Activated CD8-positive, alpha-beta memory T cell treated with anti-CD3 and anti-CD28 coated beads, Interleukin-2, amount 50 U/mL, for 1 hour (primary cell): ENCODE results near the gene SNPH.

ENCODE experiments used
- DNase-seq: peaks from one replicate; pipeline ENCODE4 v3.0.0-alpha.2; 2020; ENCODE audit errors: extremely low read depth

The SNPH gene

DNA sequence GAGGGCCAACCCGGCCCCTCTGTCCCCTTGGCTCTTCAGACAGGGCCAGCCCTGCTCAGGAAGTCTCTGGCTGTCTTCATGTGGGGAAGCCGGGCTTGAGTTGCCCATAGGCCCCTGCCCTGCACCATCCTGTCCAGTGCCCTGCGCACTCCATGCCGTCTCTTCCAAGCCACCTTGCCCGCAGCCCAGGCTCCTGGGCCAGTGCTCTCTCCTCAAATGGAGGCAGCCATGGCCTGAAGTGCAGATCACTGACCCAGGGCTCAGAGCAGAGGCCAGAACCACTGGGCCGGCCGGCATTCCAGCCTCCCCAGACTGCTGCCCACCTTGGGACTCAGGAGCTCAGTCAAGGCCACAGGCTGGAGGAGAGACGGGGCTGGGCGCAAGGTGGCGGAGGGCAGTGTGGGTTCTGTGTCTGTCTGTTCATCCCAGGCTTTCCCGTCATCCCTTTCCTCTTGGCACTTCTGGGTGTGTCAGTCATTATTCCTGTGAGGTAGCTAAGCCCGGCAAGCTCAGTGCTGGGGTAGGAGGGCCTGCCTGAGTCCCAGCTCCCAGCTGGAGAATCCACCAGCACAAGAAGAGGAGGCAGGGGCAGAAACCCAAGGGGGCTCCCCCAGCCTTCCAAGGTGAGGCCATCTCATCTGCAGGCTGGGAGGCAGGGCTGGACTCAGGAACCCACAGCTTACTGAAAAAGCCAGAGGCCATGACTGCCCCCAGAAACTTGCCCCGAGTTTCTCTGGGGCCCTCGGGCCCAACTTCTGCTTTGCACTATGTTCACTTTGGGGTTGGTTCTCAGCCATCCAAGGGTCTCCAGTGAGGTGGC, 40.4 kb downstream of the SNPH start:
- DNase-seq, result no peak

DNA sequence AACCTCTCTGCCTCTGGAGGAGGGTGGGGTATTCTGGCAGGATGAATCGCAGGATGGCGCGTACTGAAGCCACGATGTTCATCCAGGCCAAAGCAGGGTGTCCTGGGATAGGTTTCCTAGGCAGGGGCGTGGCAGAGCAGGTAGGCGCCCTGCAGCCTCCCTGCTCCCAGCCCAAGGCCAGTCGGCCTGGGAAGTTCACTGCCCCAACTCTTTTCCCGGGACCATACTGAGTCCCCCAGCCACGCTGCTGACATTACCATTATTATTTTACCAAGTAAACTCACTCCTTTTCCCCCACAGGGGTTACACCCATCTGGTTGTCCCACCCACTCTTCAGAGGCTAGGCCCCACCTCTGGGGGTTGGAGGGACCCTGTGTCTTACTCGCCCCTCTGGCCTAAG, 41.1 kb downstream of the SNPH start:
- DNase-seq, result no peak

DNA sequence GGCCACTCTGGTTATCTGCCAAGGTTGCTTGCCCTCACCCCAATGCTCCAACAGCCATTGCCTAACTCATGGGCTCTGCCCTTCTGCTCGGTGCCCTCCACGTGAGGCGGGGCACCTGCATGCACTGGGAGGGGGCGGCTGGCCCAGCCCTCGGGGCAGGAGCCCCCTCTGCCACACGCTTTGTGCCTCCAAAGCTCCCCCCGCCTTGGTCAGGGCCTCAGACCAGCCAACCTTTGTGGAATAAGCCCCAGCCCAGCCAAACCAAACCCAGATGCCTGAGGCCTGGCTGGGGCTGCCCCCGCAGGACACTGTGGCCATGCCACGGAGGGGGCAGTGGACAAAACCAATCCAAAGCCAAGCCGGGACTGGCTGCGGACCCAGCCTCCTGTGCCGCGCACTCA, 41.5 kb downstream of the SNPH start:
- no peak for DNase-seq

DNA sequence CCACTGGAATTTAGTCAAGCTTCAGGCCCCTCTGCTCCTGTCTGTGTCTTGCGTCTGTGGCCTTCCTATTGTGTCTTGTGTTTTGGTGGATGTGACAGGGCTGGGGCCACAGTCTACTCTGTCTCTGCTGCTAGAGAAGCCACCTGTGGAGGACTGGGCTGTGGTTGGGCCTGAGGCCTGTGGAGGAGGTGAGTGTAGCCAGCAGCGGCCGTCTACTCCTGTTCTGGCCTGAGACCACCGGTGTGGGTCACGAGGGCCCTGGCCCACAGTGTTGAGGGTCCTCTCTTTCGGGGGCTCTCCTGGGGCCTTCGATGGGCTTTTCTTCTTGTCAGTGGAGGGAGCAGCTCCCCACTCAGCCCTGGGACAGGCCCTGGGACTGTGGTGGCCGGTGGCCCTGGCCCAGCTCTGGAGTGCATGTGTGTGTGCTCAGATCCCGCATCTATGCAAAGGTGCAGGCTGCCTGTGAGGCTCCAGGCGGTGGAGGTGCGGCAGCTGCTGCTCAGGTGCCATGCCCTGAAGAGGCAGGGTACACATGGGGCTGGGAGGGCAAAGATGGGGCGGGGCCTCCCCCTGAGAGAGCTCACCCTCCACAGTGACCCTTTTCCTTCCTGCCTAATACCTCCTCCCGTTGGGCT, 42.1 kb downstream of the SNPH start:
- no peak for DNase-seq

DNA sequence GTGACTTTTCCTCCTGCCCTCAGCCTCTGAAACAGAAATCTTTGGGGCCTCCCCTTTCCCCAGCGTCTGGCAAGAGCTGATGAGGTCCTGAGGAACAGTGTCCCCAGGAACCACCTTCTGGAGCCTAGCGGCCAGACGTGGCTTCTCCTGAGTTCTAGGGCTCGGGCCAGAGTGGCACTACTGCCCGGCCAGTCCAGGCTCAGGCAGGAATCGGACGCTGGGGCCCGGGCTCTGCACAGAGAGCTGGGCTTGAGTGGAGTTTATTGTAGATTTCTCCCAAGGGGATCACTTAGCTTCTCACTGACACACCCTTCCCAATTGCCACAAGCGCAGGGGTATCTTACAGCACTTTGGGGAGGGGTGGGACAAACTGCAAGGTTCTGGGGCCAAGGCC, 42.6 kb downstream of the SNPH start:
- no peak for DNase-seq

DNA sequence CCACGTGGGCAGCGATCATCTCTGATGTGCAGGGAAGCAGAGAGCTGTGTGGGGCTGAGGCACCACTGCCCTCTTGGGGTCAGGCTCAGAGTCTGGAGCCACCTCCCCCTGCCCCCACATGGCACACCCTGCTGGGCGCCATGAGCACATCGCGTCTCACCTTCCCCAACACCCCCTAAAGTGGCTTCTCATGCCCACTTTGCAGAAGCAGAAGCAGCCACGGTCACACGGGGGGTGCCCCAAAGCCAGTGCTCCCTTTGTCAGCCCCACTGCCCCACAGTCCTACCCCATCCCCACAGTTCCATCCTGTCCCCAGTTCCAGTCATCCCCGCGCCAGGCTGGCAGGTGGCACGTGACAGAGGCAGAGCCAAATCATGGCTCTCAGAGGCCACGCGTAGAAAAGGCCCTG, 43.3 kb downstream of the SNPH start:
- no peak for DNase-seq

DNA sequence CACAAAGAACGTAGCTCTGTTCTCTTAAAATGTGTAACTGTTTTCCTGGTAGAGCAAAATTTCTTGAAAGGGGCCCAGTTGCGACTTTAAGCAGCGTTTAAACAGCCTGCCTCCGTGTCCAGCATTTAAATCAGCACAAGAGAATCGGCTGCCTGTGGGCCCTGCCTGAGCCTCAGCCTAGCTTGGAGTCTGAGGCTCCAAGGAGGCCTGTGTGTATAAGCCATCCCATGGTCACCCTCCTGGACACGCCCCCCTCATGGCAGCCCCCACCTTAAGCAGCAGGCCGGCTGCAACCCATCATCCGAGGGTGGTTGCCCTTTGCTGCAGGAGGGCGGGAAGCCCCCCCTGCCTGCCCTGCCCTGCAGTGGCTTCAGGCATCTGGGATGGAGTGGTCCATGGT, 44.0 kb downstream of the SNPH start:
- no peak for DNase-seq

DNA sequence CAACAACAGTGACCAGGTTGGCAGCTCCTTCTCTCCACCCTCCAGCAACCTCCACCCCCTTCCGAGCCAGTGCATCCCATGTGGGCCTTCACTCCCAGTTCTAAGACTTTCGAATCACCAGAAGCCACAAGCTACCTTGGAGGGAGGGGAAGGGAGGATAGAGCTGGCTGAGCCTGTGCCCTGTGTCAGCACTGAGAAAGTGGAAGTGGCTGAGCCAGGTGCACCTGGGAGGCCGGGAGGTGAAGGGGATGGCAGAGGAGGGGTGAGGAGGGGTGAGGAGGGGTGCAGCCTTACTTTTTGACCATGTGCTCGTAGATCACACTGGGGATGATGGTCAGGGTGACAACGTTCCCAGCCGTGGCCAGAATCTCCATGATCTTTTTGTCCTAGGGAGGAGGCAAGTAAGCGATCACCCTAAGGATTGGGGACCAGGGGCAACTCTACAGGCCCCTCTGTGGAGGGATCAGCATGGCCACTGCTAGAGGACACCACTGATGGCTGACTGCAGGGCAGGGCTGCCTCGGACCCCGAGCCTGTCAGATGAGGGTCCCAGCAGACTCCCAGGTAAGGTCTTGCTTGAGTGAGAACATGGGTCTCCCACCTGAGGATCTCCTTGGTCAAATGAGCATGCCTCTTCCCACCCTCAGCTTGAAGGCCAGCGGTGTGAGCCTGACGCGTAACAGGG, 44.6 kb downstream of the SNPH start:
- no peak for DNase-seq

DNA sequence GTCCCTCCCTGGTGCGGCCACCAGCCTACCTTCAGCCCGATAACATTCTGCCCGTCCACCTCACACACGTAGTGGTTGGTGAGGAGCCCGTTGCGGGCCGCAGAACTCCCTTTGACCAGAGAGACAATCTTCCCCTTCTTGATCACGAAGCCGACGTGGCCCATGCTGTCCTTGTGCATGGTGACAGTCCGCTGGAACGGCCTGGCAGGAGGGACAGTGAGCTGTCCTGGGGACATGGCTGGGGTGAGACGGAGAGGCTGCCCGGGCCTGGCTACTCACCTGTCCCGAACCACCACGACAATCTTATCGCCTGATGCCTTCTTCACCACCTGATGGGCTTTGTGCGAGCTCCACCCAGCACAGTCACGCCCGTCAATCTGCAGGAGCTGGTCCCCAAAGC, 46.2 kb downstream of the SNPH start:
- DNase-seq, result no peak

DNA sequence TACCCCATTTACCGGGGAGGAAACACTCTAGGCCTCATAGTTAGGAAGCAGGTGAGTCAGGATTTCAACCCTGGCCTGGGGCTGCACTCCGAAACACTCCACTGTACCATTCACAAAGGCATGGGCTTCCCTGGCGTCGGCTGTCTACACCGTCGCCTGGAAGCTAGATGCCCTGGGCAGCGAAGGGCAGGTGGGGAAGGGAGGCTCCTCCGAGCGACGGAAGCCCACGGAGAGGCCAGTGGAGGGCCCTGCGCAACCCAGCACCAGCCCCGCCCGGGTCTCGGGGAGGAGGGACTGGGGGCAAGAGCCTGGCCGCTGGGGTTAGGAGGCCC, 46.8 kb downstream of the SNPH start:
- no peak for DNase-seq

DNA sequence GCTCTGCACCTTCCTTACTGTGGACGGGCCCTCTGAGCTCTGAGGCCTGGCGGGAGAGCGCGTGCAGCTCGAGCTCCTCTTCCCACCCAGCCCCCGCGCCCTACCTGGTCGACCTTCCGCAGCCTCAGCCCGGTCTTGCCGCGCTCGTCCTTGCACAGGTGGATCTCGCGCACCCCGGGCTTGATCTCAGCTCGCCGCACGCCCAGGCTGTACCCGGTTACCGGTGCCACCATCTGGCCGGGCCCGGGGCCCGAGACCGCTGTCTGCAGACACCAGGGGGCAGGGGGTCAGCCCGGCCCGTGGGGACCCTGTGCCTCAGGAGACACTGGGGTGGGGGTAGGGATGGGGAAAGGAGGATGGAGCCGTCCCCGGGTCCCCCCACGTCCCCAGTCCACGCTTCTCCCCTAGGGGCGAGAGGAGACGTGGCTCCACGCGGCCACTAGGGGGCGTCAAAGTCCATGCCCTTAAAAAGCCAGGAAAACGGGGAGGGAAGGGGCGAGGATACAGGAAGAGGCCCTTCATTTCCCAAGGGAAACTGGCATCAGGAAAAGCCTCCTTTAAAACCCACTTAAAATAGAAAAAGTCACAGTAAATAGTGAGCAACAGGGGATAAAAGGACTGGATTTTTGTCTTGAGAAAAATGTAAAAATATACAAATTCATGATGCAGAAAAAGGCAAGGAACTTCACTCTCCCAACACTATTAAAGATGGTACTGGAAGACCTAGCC, 47.3 kb downstream of the SNPH start:
- DNase-seq, result no peak

DNA sequence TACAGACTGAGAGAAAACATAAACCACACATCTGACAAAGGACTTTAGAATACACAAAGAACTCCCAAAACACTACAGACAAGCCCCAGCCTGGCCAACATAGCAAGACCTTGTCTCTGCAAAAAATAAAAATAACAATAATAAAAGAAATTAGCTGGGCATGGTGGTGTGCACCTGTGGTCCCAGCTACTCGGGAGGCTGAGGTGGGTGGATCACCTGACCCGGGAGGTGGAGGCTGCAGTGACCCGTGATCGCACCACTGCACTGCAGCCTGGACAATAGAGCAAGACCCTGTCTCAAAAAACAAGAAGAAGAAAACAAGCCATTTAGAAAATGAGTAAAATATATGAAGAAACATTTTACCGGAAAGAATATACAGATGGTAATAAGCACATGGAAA, 49.7 kb downstream of the SNPH start:
- no peak for DNase-seq

DNA sequence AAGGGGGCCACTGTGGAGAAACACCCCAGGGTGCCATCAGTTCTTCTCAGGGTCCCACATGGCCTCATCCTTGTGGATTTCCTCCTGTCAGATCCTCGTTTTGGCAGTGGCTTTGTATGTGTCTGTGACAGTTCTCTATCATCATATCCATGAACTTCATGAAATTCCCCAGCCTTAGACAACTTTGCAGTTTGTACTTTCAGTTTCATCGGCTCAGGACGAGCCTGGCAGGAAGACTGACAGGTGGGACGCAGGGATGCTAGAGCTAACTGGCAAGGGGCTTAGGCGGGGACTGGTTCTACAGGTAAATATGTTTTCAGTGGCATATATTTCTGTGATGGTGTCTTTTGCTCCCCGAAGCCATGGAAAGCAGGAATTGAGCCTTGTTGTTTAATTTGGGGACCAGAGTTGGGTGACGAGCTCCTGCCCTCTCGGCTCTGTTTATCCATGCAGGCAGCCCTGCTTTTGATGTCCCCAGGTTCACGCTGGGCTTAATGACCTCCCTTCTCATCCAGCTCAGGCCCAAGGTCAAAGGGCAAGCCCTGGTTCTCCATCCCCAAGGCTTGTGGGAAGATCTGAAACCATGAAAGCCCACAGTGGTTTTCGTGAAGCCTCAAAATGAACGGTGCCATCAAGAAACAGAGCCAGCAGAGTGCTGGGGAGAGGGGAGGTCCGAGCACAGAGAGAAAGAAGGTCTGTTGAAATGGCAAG, 51.6 kb downstream of the SNPH start:
- no peak for DNase-seq

DNA sequence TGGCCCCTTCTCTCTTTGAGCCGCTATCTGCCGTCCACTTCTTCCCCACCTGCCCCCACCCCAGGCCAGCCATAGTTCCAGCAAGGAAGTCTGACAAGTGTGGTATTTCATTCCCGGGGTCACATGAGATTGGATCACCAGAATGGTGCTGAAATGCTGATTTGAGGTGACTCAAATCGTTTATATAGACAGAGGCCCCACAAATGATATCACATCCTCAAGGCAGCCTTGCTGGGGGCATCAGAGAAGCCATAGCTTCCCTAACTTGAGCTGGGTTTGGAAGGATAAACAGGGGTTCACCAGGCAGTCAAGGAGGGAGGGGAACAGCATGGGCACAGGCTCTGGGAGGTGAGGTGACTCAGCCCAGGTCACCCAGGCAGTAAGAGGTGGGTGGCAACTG, 53.0 kb downstream of the SNPH start:
- DNase-seq, result no peak

DNA sequence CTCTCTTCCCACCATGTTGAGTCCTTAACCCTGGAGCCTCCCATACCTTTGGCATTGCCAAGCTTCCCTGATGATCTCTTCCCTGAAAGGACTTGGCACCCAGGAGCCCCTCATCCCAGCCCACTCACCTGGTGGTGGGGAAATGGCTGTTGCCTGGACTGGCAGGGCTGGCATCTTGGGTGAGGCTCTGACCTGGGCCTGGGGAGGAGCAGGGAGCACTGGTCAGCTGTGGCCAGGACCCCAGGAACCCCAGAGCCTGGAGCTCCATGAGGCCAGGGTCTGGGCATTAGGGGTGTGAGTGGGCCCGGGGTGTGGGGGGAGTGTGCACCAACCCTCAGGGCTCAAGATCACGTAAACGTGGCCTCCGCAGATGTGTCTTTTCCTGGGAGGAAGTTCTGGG, 53.4 kb downstream of the SNPH start:
- no peak for DNase-seq

DNA sequence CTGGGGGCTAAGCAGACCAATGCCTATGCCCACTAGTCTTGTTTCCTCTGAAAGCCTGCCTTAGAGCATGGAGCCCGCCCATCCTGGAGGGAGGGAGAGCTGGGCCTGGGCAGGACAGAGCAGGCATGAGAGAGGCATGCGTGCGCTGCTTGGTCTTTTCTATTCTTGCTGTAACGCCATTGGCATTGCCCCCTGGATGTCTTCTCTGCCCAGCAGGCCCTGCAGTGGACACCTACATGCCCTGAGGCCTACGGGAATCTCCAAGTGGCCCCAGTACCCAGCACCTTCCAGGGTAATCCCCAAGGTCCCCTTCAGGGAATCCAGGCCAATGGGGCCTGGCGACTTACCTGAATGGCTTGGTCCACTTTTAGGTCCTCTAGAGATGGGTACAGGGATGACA, 53.9 kb downstream of the SNPH start:
- DNase-seq, result no peak

DNA sequence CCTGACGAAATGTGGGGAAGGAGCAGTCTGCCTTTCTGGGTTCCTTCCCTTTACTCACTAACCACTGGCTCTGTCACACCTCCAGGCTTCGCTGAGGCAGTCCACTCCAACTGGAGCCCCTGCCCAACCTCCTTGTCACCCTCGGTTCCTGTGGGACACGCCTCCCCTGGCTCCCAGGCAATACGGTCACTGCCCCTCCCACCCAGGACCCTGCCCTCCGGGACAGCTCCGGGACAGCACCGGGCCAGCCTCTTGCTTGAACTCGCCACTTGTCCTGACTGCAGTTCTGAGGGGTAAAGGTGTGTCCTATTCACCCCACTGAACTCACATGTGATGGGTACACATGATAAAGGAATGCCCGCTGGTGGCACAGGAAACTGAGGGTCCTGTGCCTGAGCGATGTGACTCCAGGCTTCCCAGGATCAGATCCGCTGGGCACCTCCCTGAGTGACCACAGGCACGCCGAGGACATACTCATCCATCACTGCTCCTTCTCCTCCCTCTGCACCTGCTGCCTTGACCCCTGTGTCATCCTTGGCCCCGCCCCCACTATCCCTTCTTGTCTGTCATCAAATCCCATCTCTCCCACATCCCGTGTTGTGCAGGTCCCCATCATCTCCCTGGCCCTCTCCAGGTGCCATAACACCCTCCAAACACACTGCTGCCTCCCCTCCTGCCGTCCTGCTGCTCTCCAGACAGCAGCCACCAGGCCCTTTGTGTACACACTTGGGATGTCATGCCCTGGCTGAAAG, 55.0 kb downstream of the SNPH start:
- DNase-seq, result no peak

DNA sequence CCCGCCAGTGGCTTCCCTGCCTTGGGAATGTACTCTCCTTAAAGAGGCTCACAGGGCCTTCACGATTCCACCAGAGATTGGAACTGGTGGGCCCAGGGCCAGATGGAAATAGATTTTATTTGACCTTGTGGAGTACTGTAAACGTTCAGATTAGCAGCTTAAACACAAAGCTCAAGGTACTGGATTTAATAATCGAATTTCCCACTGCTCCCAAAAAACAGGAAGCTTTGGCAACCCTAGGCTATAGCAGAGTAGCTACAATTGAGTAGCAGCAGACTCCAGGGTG, 55.5 kb downstream of the SNPH start:
- no peak for DNase-seq

DNA sequence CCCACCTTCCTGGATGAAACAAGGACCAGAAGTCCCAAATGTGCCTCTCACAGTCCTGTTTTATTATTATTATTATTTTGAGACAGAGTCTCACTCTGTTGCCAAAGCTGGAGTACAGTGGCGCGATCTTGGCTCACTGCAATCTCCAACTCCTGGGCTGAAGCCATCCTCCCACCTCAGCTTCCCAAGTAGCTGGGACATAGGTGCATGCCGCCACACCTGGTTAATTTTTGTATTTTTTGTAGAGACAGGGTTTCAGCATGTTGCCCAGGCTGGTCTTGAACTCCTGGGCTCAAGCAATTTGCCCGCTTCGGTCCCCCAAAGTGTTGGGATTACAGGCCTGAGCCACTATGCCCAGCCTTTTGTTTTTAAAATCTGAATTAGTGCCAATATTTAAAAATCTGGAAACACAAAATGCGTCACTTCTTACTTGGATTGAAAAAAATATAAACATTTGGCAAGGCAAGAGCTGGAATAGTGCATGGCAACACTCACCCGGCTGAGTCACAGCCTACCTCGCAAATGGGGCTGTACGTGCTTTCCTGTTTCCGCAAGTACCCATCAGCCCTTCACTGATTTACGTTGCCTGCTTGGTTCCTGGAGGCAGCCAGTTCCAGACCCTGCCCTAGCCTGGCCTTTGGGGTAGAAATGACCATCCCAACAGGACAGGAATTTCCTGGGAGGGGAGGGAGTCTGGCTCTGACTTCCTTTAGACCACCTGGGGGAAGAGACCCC, 56.6 kb downstream of the SNPH start:
- no peak for DNase-seq

DNA sequence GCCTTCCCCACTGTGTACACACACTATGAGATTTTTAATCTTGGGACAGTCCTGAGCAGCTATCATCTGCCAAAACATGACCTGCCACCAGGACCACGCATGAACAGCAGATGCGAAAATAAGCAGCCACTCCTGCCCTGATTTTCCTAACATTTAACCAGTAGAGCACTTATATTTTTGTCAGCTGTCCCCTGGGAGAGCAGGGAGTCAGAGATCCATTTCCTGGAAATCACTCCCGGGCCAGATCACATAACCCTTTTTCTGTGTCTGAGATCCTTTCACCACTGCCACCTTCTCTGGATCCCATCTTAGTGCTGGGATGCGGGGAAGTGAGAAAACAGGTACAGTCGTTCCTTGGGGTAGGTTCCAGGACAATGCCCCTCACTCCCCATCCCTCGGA, 57.2 kb downstream of the SNPH start:
- DNase-seq, result no peak
